ENCODE data around the gene APOL2.
"Not testable (repeated sequence)": the region's sequence is repeated elsewhere in the genome, so short reads cannot be mapped to it uniquely, and the experiment has no call there.

The APOL2 gene

DNA sequence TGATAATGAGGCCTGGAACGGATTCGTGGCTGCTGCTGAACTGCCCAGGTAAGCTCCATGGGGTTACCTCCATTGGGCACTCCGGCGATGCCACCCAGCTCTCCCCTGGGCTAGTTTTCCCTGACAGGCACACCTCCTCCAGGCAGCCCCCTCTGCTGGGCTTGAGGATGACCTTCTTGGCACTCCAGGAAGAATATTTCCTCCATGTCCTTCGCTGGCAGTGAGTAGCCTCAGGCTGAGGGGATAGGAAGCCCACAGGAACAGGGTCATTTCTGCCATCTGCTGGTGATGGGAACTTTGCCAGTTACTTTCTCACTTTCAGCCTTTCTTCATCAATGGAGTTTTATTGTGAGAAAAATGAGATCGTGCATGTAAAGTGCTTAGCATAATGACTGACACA is 22.3 kb upstream of the APOL2 start:
- not testable (repeated sequence) for DNase-seq

DNA sequence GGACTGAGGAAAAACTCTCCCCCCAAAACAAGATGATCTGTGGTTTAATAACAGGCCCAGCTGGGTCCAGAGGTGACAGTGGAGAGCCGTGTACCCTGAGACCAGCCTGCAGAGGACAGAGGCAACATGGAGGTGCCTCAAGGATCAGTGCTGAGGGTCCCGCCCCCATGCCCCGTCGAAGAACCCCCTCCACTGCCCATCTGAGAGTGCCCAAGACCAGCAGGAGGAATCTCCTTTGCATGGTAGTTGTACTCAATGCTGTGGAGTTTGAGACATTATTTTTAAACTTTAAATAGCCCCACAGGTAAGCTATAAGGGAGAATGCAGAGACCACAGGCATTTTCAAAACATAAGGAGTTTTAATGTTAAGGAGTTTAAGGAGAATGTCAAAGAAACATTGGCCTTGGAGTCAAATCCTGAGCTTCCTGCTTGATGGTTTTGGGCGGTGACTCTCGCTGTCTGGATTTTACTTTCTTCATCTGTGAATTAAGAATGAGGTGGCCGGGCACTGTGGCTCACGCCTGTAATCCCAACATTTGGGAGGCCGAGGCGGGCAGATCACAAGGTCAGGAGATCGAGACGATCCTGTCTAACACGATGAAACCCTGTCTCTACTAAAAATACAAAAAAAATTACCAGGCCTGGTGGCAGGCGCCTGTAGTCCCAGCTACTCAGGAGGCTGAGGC is 20.4 kb upstream of the APOL2 start:
- no peak for DNase-seq

DNA sequence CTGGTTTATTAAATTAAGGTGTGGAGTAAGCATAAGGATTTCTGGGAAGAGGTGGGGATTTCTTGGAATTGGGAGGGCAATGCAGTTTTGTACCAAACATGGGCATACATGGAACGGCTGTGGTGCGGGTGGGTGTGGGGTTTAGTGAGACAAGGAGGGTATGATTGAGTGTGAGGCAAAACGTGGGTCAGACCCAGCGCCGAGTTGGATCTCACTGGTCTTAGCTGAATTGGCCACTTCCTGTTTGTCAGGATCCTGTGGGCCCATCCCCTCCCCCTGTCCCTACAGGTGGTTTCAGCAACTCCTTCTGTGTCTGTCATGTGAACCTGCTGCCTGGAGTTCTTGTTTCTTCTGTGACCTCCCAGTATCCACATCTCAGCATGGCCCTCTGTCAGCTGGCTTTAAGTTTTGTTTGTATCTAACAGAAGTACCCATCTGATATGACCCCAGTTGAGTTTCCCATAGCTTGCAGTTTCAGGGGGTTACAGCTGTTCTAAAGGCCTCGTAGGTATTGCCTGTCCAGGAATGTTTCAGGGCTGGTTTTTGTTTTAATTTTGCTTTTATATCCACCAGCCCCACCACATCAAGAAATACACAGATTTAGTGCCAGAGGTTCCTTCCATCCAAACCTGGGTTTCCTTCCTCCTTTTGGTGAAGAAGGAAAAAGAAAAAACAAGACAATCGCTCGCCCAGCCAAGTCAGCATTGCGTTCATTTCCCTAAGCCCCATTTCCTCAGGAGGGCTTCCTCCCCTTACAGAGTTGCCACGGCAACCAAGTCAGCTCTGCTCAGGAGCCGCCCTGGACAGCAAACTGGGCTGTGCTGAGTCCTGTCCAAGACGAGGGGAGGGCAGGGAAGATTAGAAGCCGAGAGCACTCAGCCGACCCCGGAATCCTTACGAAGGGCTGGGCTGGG is 19.6 kb upstream of the APOL2 start:
- no peak for DNase-seq

DNA sequence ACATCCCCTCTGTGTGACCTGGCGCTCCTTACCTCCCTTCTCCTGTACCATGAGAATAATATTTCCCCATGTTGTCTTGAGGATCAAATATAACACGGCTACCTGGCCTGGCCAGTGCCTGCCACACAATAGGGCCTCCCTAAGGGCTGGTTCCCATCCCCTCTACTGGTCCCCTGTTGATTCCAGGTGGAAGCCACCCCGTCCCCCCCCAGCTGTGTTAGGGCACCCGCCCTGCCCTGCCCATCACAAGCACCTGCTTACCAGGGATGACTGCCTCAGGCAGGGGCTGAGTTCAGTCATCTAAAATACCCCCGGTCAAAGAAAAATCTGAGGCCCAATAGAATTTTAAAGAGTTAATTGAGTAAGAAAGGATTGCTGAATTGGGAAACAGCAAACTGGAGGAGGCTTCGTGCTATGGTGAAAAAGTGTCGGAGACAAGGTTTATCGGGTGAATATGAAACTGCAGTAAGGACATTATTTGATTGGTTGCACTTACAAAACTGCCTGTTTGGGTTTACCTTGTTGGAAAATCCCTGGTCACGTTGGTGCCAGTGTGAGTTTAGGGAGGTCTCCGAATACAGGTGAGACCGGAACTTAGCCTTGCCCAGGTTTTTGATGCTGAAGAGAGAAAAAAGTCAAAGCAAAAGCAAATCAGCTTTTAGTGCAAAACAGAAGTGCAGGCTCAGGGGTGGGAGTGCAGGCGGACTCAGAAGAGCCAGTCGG is 18.8 kb upstream of the APOL2 start:
- DNase-seq, result no peak

DNA sequence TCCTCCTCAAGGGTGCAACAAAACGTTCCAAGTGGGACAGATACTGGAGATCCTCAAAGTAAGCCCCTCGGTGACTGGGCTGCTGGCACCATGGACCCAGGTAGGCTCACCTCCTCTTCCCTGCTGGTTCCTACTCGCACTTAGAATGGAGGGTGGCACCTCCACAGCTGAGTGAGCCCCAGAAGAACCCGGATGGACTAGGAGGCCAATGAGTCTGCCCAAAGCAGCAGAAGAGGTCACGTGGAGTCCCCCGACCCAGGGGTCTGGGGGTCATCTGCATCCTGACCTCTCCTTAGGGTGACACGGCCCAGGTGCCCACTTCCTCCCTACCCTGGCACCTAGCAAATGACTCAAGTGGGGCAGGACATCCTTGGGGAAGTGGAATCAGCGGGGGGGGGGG is 18.0 kb upstream of the APOL2 start:
- DNase-seq, result no peak

DNA sequence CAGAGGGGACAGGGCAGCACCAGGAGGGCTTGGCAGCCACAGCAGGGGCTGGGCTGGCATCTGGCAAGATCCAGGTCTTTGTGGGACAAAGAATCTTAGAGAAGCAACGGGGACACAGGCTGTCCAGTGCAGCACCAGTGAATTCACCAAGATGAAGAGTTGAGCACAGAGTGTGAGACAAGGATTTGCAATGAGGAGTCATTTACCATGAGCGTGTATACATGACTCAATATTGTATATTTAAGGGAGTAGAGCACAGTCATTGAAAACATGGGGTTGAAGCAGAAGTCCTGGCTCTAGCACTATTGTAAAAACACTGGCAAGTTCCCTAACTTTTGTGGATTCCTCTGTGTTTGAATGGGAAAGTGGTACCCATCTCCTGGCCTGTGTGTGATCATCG is 17.2 kb upstream of the APOL2 start:
- DNase-seq, result no peak

DNA sequence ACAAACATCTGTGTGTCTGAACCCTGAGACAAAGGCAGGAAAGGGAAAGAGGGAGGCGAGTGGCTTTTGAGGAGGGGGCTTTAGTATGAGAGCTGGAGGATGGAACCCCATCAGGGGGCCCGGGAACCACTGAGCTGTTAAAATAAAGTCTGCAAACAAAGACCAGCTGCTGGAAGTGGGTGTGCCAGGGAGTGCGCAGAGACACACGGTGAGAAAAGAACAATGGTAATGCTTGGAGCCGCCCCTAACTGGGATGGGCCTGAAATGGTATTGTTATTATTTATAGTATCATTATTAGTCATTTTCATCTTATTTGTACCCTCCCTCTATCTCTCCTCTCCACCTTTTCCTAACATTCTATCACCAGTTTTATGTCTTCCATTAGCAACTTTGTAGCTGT is 16.2 kb upstream of the APOL2 start:
- not testable (repeated sequence) for DNase-seq

DNA sequence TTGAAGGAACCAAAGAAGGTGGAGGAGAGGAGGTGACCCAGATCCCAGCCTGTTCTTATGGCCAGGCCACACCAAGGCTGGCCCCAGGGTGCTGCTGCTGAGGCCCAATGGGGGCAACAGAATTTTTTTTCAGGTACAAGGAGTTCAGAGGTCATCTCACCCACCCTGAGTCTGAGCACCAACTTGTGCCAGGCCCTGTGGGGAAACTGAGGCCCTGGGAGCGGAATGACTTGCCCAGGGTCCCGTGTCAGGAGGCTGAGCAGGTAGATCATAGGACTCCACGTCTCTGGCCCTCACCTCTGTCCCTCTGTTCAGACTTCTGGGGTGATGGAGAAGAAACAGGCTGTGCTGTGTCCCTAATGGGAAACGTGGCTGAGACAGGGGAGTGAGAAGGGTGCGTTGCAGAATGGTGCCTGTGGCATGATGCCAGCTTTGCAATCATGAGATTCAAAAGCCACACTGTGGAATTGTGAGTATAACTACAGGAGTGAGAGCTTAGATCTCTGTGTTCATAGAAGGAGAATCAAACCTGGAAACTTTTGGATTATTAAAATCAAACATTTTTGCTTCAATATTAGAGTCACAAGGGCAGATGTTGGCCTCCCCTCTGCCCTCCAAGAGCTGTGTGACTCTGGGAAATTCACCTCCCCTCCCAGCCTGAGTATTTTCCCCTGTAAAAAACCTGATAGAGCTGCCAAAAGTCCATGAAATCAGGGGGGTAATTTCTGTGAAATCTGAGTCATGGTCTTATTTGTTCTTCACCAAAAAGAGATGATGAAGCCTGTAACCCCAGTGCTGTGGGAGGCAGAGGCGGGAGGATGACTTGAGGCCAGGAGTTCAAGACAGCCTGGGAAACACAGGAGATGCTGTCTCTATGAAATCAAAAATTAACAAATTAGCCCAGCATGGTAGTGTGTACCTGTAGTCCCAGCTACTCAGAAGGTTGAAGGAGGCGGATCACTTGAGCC is 14.5 kb upstream of the APOL2 start:
- DNase-seq, result peak; percentile 55 to 61

DNA sequence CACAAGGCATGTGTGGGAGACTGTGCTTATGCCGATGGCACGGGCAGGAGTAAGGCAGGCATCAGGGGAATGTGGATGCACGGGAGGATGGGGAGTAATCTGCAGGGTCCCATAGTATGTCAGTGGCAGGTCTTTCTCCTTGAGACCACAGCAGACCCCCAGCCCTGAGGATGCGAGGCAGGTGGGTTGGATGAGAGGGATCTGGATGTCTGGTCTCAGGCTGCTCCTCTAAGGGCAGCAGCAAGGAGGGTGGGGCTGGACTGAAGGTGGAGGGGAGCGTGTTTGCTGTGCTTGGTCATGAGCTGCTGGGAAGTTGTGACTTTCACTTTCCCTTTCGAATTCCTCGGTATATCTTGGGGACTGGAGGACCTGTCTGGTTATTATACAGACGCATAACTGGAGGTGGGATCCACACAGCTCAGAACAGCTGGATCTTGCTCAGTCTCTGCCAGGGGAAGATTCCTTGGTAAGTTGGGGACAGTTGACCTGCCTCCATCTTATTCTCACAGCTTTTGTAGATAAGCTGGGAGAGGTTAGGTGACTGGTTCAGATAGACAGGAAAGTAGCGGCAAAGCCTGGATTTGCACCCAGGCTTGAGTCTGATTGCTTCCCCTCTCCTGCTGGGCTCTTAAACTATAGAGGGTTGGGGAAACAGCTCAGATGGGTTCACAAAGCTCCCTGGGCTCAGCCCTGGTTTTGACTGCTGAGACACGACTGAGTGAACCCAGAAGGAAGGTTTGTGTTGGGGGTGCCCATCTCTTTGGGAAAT is 13.6 kb upstream of the APOL2 start, which contains the start of gene APOL1:
TSS of gene APOL1 (plus strand) at position 380 of the 769 bp plus-strand sequence. CDS start 1,823 bp downstream, outside the sequence.
- DNase-seq, result peak; percentile 55 to 58

DNA sequence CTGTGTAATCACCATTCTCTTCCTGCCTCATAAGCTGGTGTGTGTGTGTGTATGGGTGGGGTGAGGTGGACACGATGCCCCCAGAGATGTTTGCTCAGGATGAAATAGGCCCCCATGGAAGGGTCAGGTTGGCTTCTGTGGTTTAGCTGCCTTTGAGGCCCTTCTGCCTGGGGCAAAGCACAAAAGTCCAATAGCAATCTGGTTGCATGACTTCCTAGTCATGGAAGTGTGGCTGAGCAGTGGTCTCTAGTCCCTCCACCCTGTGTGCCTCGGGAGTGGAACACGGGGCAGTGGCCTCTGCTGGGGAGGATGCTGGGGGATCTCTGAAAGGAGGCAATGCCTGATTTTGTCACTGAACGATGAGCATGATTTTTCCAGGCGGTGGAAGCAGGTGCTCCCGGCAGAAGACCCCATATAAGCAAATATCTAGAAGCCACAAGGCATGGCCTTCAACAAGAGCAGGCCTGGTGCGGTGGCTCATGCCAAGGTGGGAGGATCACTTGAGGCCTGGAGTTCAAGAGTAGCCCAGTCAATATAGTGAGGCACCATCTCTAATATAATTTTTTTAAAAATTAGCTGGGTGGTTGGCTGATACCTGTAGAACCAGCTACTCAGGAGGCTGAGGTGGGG is 12.8 kb upstream of the APOL2 start:
- DNase-seq, result not testable (repeated sequence)

DNA sequence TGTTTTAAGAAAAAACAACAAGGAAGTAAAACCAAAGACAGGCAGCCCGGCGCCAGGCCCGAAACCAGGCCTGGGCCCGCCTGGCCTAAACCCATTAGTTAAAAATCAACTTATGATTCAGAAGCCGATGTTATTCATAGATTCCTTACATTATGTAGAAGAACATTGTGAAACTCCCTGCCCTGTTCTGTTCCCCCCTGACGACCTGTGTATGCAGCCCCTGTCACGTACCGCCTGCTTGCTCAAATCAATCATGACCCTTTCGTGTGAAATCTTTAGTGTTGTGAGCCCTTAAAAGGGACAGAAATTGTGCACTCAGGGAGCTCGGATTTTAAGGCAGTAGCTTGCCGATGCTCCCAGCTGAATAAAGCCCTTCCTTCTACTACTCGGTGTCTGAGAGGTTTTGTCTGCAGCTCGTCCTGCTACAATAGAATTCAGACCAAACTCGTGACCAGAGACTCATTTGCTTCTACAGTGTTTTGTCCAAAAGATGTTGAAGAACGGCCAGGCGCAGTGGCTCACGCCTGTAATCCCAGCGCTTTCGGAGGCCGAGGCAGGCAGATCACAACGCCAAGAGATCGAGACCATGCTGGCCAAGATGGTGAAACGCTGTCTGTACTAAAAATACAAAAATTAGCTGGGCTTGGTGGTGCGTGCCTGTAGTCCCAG is 11.1 kb upstream of the APOL2 start:
- DNase-seq, result not testable (repeated sequence)

DNA sequence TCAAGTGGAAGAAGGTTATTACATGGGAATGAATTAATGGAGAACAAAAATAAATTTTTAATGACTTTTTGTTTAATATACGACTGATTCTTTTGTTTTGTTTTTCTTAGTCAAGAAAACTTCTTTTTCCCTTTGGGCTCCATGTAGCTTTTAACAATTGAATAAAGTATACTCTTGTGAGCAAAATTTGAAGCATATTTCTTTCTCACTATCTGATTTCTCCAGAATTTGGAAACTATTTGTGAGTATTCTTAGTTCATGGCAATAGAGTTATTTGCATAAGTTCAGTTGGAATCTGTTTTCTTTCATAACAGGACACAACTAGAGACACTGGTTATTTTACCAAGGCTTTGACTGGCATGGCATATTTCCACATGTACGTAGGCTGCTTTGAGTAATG is 9.8 kb upstream of the APOL2 start:
- no peak for DNase-seq

DNA sequence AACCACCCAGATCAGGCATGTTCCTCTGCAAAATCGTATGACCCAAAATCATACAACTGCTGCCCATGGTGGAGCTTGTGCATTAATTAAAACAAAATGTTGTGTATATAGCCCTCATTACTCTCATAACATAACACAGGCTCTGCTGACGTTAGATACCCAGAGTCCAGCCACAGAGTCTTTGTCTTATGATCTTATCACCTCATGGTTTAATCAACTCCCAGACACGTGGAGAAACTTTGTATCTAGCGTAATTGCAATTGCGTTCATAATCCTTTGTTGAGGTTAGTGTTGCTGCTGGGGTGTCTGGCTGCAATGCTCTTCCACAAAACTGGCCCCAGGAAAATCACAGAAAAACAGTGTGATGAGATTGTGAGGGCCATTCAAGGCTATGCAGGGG is 8.6 kb upstream of the APOL2 start:
- no peak for DNase-seq

DNA sequence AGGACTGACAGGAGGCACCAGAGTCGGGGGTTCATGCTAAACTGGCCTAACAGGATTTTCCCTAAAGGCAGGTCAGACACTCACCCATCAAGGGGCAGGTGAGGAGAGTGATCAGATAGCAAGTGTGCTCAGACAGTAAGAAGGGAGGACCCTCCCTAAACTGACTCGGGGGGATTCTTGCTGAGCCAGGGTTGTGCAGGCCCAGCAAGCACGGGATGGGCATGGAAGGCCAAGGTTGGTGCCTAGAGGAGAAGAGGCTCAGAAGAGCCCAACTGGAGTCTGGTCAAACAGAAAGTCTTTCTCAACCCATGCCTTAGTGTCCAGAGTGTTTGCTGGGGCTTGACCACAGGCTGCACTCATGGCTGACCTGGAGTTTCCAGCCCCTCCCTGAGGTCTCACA is 7.4 kb upstream of the APOL2 start:
- no peak for DNase-seq

DNA sequence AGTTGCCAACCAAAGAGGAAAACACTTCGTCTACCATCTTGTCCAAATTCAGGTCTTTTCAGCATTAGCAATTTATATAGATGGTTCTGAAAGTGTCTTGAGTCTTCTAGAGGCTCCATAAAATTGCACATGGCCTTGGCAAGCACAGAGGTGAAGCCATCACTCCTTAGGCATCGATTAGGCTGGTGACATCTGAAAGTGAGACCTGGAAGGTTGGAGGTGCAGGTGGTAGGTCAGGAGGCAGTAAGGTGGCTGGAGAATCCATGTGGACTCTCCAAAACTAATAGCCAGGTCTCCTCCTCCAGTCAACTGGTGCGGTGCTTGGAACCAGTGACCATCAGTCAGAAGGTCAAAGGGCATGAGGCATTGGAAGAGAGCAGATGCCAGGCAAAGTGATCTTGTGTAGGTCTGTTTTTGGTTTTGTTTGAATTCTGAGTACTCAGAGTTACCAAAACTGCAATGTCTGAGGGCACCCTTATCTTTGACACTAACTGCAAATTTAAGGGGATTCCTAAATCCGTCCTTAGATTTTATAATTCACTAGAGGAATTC is 6.6 kb upstream of the APOL2 start:
- DNase-seq, result no peak

DNA sequence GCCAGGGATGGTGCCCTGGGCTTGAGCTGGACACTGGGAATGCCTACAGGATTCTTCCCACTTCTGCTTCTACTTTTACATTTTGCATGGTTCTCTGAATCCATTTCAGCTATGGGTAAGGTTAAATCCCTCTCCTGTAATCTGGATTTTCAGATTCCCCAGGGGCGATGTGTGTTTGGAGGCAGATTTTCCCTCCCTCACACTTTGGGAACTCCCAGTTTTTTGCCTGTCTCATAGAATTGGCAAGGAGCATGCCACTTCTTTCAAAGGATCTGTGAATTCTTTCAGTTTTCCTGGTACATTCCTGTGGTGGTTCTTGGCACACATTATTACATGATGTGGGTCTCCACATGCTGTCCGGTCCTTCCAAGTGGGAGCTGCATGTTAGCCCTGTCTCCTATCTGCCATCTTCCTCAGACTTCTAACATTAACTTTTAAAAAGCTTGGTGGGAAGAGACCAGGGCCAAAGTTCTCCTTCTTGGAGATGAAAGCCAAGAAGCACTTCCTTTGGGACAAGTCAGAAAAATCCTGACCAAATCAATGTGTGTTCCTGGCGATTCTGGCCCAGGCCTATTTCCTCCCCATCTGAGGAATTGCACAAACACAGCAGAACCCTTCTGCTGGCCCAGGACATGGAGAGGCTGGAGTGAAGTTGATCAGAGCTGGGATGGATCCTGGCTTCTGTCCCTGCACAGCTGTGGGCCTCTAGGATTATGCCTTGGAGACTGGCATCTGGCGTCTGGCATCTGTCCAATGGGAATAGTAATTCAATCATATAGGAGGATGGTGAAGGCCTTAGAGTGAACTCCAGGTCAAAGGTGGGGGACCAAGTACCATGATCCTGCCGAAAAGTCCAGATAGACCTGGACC is 5.4 kb upstream of the APOL2 start:
- no peak for DNase-seq

DNA sequence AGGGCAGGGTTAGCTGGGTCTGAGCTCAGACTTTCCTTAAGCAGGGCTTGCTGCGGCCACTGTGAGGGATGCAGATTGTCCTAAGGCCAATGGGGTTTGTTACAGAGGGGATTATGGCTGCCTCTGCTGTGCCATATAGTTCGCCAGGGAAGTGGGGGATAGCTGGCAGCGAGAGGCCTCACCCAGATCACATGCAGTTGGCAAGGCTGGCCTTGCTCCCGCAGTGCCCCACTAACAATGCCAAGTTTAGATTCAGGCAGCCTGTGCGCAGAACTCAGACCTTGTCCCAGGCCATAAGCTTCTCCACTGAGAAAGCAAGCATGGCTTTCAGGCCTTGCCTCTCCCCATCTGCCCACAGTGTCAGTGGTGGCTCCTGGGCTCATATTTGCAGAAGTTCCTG is 4.7 kb upstream of the APOL2 start:
- no peak for DNase-seq

DNA sequence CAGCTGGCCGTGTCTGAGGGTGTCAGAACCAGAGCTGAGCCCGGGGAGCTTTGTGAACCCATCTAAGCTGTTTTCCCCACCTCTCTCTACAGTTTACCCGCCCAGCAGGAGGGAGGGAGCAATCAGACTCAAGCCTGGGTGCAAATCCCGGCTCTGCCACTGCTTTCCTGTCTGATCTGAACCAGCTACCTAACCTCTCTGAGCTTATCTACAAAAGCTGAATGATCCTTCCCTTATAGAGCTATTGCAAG is 252 bp downstream of the APOL2 start:
- DNase-seq, result no peak

Data from activated CD4-positive, alpha-beta T cell treated with anti-CD3 and anti-CD28 coated beads for 4 hours (primary cell).